Activated naive CD8-positive, alpha-beta T cell treated with anti-CD3 and anti-CD28 coated beads for 36 hours (primary cell): ENCODE data around the gene LPA. TPM values are rescaled to one million over a fixed set of nuclear protein-coding genes. Genes with fewer than 3 reads are reported as not detected.
"Not testable (repeated sequence)": the region's sequence is repeated elsewhere in the genome, so short reads cannot be mapped to it uniquely, and the experiment has no call there.

Experiments
- DNase-seq: peaks from one replicate; pipeline ENCODE4 v3.0.0; 2021
- H3K27ac Mint-ChIP-seq: one replicate; pipeline ENCODE4 v1.8.0; 2022; ENCODE audit warnings: mild to moderate bottlenecking, moderate library complexity, mixed read lengths
- H3K27me3 Mint-ChIP-seq: one replicate; pipeline ENCODE4 v1.8.0; 2022; ENCODE audit warnings: mild to moderate bottlenecking, mixed read lengths
- H3K36me3 Mint-ChIP-seq: one replicate; pipeline ENCODE4 v1.8.0; 2021; ENCODE audit warnings: mild to moderate bottlenecking, mixed read lengths
- H3K4me1 Mint-ChIP-seq: one replicate; pipeline ENCODE4 v1.8.0; 2021; ENCODE audit warnings: mixed read lengths
- H3K4me3 Mint-ChIP-seq: one replicate; pipeline ENCODE4 v1.8.0; 2022; ENCODE audit warnings: mild to moderate bottlenecking, moderate library complexity, mixed read lengths
- H3K9me3 Mint-ChIP-seq: one replicate; pipeline ENCODE4 v1.8.0; 2022; ENCODE audit warnings: mixed read lengths
- total RNA-seq, 2 experiments: library from RNA; stranded (reverse); gene quantifications; one replicate each; pipeline ENCODE4 v1.2.3, GENCODE V29; 2021

The LPA gene
- total RNA-seq, 2 experiments from 2014 or later, result not detected

- H3K36me3 Mint-ChIP-seq, result no peaks in the 10 kb centered on the region
- peaks cover 41% of the 10 kb centered on the region for H3K27me3 Mint-ChIP-seq
- H3K27ac Mint-ChIP-seq, result no peak overlapping the region
- H3K4me1 Mint-ChIP-seq, result no peaks in the 10 kb centered on the region
- DNase-seq, result no peak
- peaks cover 5% of the 10 kb centered on the region for H3K9me3 Mint-ChIP-seq
- H3K4me3 Mint-ChIP-seq, result no peak overlapping the region
Measured at GRCh38 chr6:160581406-160581805, 82.7 kb downstream of the LPA start.

DNA sequence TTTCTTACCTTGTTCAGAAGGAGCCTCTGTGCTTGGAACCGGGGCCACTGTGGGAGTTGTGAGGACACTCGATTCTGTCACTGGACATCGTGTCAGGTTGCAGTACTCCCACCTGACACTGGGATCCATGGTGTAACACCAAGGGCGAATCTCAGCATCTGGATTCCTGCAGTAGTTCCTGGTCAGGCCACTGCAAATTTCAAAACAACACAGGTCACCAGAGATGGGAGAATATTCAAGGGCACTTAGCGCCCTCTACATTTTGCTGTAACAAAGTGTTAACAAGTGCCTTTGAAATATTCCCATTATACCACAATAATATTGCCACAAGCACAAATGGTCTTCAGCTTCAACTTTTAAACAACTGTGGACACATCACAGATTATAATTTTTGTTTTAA lies 85.6 kb downstream of the LPA start:
- H3K27me3 Mint-ChIP-seq, result peaks cover 23% of the 10 kb centered on the region
- not testable (repeated sequence) for H3K4me1 Mint-ChIP-seq, H3K4me3 Mint-ChIP-seq, H3K27ac Mint-ChIP-seq, DNase-seq, H3K9me3 Mint-ChIP-seq, H3K36me3 Mint-ChIP-seq

DNA sequence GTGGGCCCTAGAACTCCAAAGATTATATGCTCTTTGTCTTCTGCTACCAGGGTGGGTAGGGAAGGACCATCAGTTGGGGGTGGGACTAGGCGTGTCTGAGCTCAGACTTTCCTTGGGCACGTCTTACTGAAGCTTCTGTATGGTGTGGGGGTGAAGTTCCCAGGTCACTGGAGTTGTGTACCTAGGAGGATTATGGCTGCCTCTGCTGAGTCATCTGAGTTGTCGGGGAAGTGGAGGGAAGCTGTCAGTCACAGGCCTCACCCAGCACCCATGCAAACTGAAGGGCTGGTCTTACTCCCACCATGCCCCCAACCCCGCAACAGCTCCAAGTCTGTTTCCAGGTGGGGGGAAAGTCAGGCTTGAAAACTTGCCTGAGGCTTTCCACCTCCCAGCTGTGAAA lies 90.1 kb downstream of the LPA start:
- no peak for DNase-seq
- no peaks in the 10 kb centered on the region for H3K27me3 Mint-ChIP-seq

DNA sequence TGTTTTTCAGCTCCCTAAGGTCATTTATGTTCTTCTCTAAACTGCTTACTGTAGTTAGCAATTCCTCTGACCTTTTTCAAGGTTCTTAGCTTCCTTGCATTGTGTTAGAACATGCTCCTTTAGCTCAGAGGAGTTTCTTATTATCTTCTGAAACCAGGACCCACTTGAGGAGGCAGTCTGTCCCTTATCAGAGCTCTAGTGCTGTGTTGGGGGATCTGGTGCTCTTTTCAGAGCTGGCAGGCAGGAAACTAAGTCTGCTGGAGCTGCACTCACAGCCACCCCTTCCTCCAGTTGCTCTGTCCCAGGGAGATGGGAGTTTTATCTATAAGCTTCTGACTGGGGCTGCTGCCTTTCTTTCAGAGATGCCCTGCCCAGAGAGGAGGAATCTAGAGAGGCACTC lies 92.9 kb downstream of the LPA start:
- H3K4me1 Mint-ChIP-seq, DNase-seq, H3K4me3 Mint-ChIP-seq, H3K27ac Mint-ChIP-seq, H3K36me3 Mint-ChIP-seq, H3K27me3 Mint-ChIP-seq, H3K9me3 Mint-ChIP-seq: not testable (repeated sequence)

More for the DNA sequence above, 90.1 kb downstream of the LPA start:
- no peaks in the 10 kb centered on the region for H3K36me3 Mint-ChIP-seq
- no peak overlapping the region for H3K4me3 Mint-ChIP-seq
- H3K9me3 Mint-ChIP-seq, result peaks cover 1% of the 10 kb centered on the region
- no peaks in the 10 kb centered on the region for H3K4me1 Mint-ChIP-seq
- H3K27ac Mint-ChIP-seq, result no peak overlapping the region

- Mint-ChIP-seq H3K36me3 (no peaks in the 10 kb centered on the region), H3K27ac (no peak overlapping the region), H3K4me3 (no peak overlapping the region), H3K4me1 (no peaks in the 10 kb centered on the region), H3K27me3 (peaks cover 16% of the 10 kb centered on the region), H3K9me3 (no peaks in the 10 kb centered on the region)
- DNase-seq, result no peak
Measured at GRCh38 chr6:160544802-160545201, 119.3 kb downstream of the LPA start.

- H3K27me3 Mint-ChIP-seq, result peaks cover 7% of the 10 kb centered on the region
- H3K9me3 Mint-ChIP-seq, result no peaks in the 10 kb centered on the region
- no peak overlapping the region for H3K4me3 Mint-ChIP-seq
- H3K36me3 Mint-ChIP-seq, result no peaks in the 10 kb centered on the region
- no peak overlapping the region for H3K27ac Mint-ChIP-seq
- no peak for DNase-seq
- no peaks in the 10 kb centered on the region for H3K4me1 Mint-ChIP-seq
Measured at GRCh38 chr6:160535270-160535669, 128.8 kb downstream of the LPA start.

GRCh38 chr6:160534050-160534696 lies 129.9 kb downstream of the LPA start:
- Mint-ChIP-seq H3K36me3 (no peaks in the 10 kb centered on the region), H3K9me3 (peaks cover 3% of the 10 kb centered on the region), H3K27ac (no peak overlapping the region), H3K4me3 (no peak overlapping the region), H3K27me3 (peaks cover 17% of the 10 kb centered on the region), H3K4me1 (no peaks in the 10 kb centered on the region)
- peak; percentile 49 for DNase-seq

- Mint-ChIP-seq H3K9me3 (peaks cover 6% of the 10 kb centered on the region), H3K4me1 (no peaks in the 10 kb centered on the region), H3K36me3 (no peaks in the 10 kb centered on the region), H3K27me3 (peaks cover 29% of the 10 kb centered on the region), H3K4me3 (no peak overlapping the region), H3K27ac (no peak overlapping the region)
- no peak for DNase-seq
Measured at GRCh38 chr6:160532315-160532714, 131.8 kb downstream of the LPA start.

DNA sequence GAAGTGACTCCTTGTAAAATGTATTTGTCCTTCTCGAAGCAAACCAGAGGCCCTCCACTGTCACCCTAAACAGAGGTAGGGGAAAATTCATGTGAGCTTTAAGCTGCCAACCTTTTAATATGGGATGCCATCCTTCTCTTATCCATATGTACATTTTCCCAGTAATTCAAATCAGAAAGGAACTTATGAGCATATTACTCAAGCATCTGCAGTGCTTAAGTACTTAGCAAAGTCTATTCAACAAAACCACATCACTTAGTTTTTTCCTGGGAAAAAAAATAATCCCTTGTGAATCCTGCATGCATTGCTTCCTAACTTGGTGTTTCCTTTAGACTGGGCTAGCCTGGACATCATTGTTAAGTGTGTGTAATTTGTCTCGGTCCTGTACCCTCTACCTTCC lies 132.2 kb downstream of the LPA start:
- no peaks in the 10 kb centered on the region for H3K36me3 Mint-ChIP-seq

DNA sequence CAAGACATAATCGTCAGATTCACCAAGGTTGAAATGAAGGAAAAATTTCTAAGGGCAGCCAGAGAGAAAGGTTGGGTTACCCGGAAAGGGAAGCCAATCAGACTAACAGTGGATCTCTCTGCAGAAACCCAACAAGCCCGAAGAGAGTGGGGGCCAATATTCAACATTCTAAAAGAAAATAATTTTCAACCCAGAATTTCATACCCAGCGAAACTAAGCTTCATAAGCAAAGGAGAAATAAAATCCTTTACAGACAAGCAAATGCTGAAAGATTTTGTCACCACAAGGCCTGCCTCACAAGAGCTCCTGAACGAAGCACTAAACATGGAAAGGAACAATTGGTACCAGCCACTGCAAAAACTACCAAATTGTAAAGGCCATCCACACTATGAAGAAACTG lies 134.6 kb downstream of the LPA start:
- not testable (repeated sequence) for DNase-seq, H3K27ac Mint-ChIP-seq, H3K4me3 Mint-ChIP-seq, H3K36me3 Mint-ChIP-seq, H3K4me1 Mint-ChIP-seq, H3K9me3 Mint-ChIP-seq
- peaks cover 30% of the 10 kb centered on the region for H3K27me3 Mint-ChIP-seq

More for the DNA sequence above, 132.2 kb downstream of the LPA start:
- H3K27me3 Mint-ChIP-seq, result peaks cover 30% of the 10 kb centered on the region
- no peak for DNase-seq
- no peak overlapping the region for H3K27ac Mint-ChIP-seq
- no peaks in the 10 kb centered on the region for H3K4me1 Mint-ChIP-seq
- H3K9me3 Mint-ChIP-seq, result peaks cover 6% of the 10 kb centered on the region
- H3K4me3 Mint-ChIP-seq, result no peak overlapping the region

DNA sequence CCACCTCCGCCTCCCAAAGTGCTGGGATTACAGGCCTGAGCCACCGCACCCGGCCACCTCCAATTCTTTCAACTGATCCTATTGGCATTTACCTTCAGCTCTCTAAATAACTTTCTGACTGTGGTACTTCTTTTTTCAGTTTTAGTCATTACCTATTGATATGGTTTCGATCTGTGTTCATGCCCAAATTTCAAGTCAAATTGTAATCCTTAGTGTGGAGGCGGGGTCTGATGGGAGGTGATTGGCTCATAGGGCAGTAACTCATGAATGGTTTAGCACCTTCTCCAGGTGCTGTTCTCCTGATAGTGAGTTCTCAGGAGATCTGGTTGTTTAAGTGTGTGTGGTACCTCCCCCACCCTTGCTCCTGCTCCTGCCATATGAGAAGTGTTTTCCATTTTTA lies 140.9 kb downstream of the LPA start:
- Mint-ChIP-seq H3K4me1 (peaks cover 13% of the 10 kb centered on the region), H3K4me3 (no peak overlapping the region), H3K27ac (no peak overlapping the region), H3K36me3 (no peaks in the 10 kb centered on the region), H3K9me3 (no peaks in the 10 kb centered on the region), H3K27me3 (peaks cover 14% of the 10 kb centered on the region)
- DNase-seq, result peak; percentile 16

DNA sequence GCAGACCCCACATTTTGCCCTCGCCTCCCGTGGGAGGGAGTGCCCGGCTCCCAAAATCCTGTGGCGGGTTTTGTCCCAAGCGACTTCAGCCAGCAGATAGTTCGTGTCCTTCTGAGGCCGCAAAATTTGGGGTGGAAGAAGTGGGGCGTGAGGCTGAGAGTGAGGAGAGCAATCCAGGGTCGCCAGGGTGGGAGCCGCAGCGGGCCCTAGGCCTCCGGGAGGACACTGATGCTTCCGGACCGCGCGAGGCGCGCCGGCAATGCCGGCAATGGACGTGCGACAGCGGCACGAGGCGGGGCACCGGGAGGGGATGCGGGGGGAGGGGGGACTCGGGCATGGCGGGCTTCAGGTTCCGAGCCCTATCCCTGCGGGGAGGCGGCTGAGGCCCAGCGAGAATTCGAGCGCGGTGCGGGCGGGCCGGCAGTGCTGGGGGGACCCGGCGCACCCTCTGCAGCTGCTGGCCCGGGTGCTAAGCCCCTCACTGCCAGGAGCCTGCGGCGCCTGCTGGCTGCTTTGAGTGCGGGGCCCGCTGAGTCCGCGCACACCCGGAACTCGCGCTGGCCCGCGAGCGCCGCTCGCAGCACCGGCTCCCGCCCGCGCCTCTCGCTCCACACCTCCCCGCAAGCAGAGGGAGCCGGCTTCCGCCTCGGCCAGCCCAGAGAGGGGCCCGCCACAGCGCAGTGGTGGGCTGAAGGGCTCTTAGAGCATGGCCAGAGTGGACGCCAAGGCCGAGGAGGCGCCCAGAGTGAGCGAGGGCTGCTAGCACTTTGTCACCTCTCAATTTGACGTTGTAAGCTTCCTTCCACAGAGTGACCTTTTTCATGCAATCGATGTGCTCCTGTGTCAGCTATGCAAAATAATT lies 143.8 kb downstream of the LPA start:
- Mint-ChIP-seq H3K27me3 (peaks cover 20% of the 10 kb centered on the region), H3K4me3 (peak overlapping the region; percentile 88), H3K9me3 (no peaks in the 10 kb centered on the region), H3K27ac (peak overlapping the region; percentile 91), H3K4me1 (peaks cover 13% of the 10 kb centered on the region), H3K36me3 (no peaks in the 10 kb centered on the region)
- DNase-seq, result peak; percentile 71

GRCh38 chr6:160519603-160520042 lies 144.5 kb downstream of the LPA start:
- peak overlapping the region; percentile 91 for H3K27ac Mint-ChIP-seq
- peaks cover 13% of the 10 kb centered on the region for H3K4me1 Mint-ChIP-seq
- no peak for DNase-seq
- peak overlapping the region; percentile 88 for H3K4me3 Mint-ChIP-seq
- H3K36me3 Mint-ChIP-seq, result no peaks in the 10 kb centered on the region
- no peaks in the 10 kb centered on the region for H3K9me3 Mint-ChIP-seq
- peaks cover 27% of the 10 kb centered on the region for H3K27me3 Mint-ChIP-seq

- peaks cover 13% of the 10 kb centered on the region for H3K4me1 Mint-ChIP-seq
- no peak overlapping the region for H3K27ac Mint-ChIP-seq
- H3K27me3 Mint-ChIP-seq, result peaks cover 30% of the 10 kb centered on the region
Measured at GRCh38 chr6:160519133-160519532, 144.9 kb downstream of the LPA start.

GRCh38 chr6:160513836-160514235 lies 150.2 kb downstream of the LPA start:
- no peak overlapping the region for H3K4me3 Mint-ChIP-seq
- no peak overlapping the region for H3K27ac Mint-ChIP-seq
- H3K9me3 Mint-ChIP-seq, result no peaks in the 10 kb centered on the region
- peaks cover 39% of the 10 kb centered on the region for H3K27me3 Mint-ChIP-seq
- H3K36me3 Mint-ChIP-seq, result no peaks in the 10 kb centered on the region
- no peaks in the 10 kb centered on the region for H3K4me1 Mint-ChIP-seq
- no peak for DNase-seq

More at GRCh38 chr6:160519133-160519532, 144.9 kb downstream of the LPA start:
- Mint-ChIP-seq H3K4me3 (no peak overlapping the region), H3K36me3 (no peaks in the 10 kb centered on the region), H3K9me3 (no peaks in the 10 kb centered on the region)
- DNase-seq, result no peak
